ENCODE data around the gene SYCP2L. TPM values are rescaled to one million over a fixed set of nuclear protein-coding genes. Genes with fewer than 3 reads are reported as not detected.

Gene SYCP2L
- total and polyA plus RNA-seq, 2 donors (not counting 3 experiments of a cell fraction or from before 2014, with no cell fraction given): not detected

DNA sequence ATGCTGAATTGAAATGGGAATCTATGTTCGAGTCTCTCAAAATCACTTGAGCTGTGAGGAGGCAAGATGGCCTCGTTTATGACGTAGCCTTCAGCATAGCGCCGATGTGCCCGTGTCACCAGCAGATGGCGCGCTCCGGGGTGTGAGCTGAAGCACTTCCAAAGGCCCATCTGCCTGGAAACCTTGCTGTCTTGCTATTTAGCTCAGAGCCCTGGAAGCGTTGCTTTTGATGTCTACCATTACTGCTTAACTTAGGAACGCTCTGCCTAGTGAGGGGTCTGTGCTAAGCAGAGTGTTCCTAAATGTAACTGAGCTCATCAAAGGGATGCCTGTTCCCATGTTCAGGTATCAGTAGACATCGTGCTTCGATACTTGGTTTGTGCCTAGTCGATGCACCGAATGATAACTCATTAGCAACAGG lies 67.7 kb downstream of the SYCP2L start:
- Histone ChIP-seq H3K27me3 (ENCODE audit: control insufficient read depth in 2 of 2, insufficient read depth in 2 of 2, low read length in 2 of 2) (peaks cover 0 to 2% of the 10 kb centered on the region in 2 experiments), H3K79me2 (ENCODE audit: control insufficient read depth, insufficient read depth, low read length) (no peaks in the 10 kb centered on the region), H3K4me1 (ENCODE audit: control insufficient read depth, extremely low read depth, insufficient read depth, low read length) (no peaks in the 10 kb centered on the region), H2AFZ (ENCODE audit: low read depth, low read length) (peak overlapping the region; percentile 62), H3K36me3 (ENCODE audit: control insufficient read depth in 2 of 2, extremely low read depth in 1 of 2, insufficient read depth in 2 of 2, low read length in 2 of 2) (no peaks in the 10 kb centered on the region), H4K20me1 (replicated peaks; ENCODE audit: control insufficient read depth, extremely low read depth, insufficient read depth, low read length) (no peaks in the 10 kb centered on the region), H3K9me1 (replicated peaks; ENCODE audit: control insufficient read depth, extremely low read depth, insufficient read depth, low read length) (no peaks in the 10 kb centered on the region), H3K9me3 (replicated peaks; ENCODE audit: control insufficient read depth, insufficient read depth, low read length) (no peaks in the 10 kb centered on the region), H3K27ac (ENCODE audit: insufficient read depth, low read depth, low read length) (no peak overlapping the region), H3K4me3 (replicated peaks in 1 of 3; ENCODE audit: insufficient read depth in 1 of 3, low read depth in 1 of 3, low read length in 3 of 3) (no peak overlapping the region), H3K4me2 (ENCODE audit: insufficient read depth, low read length) (no peak overlapping the region), H3K9ac (replicated peaks; ENCODE audit: extremely low read depth, insufficient read depth, low read length) (no peak overlapping the region)
- DNase-seq (ENCODE audit: low read depth, low spot score) (peak; percentile 73), FAIRE-seq (peak; percentile 92)
- intact Hi-C loops (cut with micrococcal nuclease): loop anchor here (1.0 kb wide), 4 partner anchors 115 to 621 kb away; no protein-coding TSS in a partner anchor
- ChIA-PET POLR2A (interaction anchor here (0.5 kb wide), 1 partner anchor 435 kb away, joined by 5 read pairs; no protein-coding TSS in a partner anchor), CTCF (interaction anchor here (0.6 to 2.7 kb wide), 54 partner anchors 10 to 701 kb away, joined by 3 to 201 read pairs (median 4); partner anchors contain the start of genes NEDD9 and SMIM13)
- BruUV-seq (replicated peaks): no TSS peak
- TF ChIP-seq JUN (IDR thresholded peaks at IDR 0.05; ENCODE audit: borderline replicate concordance, insufficient read depth, insufficient read length, low read depth): no peak
- TF ChIP-seq, protein P1, sequence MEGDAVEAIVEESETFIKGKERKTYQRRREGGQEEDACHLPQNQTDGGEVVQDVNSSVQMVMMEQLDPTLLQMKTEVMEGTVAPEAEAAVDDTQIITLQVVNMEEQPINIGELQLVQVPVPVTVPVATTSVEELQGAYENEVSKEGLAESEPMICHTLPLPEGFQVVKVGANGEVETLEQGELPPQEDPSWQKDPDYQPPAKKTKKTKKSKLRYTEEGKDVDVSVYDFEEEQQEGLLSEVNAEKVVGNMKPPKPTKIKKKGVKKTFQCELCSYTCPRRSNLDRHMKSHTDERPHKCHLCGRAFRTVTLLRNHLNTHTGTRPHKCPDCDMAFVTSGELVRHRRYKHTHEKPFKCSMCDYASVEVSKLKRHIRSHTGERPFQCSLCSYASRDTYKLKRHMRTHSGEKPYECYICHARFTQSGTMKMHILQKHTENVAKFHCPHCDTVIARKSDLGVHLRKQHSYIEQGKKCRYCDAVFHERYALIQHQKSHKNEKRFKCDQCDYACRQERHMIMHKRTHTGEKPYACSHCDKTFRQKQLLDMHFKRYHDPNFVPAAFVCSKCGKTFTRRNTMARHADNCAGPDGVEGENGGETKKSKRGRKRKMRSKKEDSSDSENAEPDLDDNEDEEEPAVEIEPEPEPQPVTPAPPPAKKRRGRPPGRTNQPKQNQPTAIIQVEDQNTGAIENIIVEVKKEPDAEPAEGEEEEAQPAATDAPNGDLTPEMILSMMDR (IDR thresholded peaks at IDR 0.05; ENCODE audit: extremely low read depth in 1 of 2, insufficient read depth in 1 of 2, low read depth in 1 of 2, low read length in 2 of 2): peak; percentile 91 to 96
- dilution Hi-C loops (cut with MboI; ENCODE audit: extremely low pct_ligation_motif_present, low sequenced_read_pairs): no loop called here

DNA sequence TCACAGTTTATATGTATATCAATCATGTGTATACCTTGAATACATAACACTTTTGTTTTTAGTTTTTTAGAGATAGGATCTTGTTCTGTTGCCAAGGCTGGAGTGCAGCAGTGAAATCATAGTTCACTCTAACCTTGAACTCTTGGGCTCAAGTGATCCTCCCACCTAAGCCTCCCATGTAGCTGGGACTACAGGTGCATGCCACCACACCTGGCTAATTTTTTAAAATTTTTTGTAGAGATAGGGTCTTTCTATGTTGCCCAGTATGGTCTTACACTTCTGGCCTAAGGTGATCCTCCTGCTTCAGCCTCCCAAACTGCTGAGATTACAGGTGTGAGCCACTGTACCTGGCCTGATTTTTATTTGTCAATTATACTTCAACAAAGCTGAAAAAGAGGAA lies 69.9 kb downstream of the SYCP2L start:
- Histone ChIP-seq H3K4me1 (ENCODE audit: control insufficient read depth, extremely low read depth, insufficient read depth, low read length) (no peaks in the 10 kb centered on the region), H2AFZ (ENCODE audit: low read depth, low read length) (no peak overlapping the region), H3K9me3 (replicated peaks; ENCODE audit: control insufficient read depth, insufficient read depth, low read length) (no peaks in the 10 kb centered on the region), H3K27me3 (ENCODE audit: control insufficient read depth in 2 of 2, insufficient read depth in 2 of 2, low read length in 2 of 2) (no peaks in the 10 kb centered on the region), H4K20me1 (replicated peaks; ENCODE audit: control insufficient read depth, extremely low read depth, insufficient read depth, low read length) (no peaks in the 10 kb centered on the region), H3K4me3 (replicated peaks in 1 of 3; ENCODE audit: insufficient read depth in 1 of 3, low read depth in 1 of 3, low read length in 3 of 3) (no peak overlapping the region), H3K36me3 (ENCODE audit: control insufficient read depth in 2 of 2, extremely low read depth in 1 of 2, insufficient read depth in 2 of 2, low read length in 2 of 2) (no peaks in the 10 kb centered on the region), H3K79me2 (ENCODE audit: control insufficient read depth, insufficient read depth, low read length) (no peaks in the 10 kb centered on the region), H3K9me1 (replicated peaks; ENCODE audit: control insufficient read depth, extremely low read depth, insufficient read depth, low read length) (no peaks in the 10 kb centered on the region), H3K4me2 (ENCODE audit: insufficient read depth, low read length) (no peak overlapping the region), H3K9ac (replicated peaks; ENCODE audit: extremely low read depth, insufficient read depth, low read length) (no peak overlapping the region), H3K27ac (ENCODE audit: insufficient read depth, low read depth, low read length) (no peak overlapping the region)
- BruUV-seq (replicated peaks): no TSS peak
- CTCF ChIA-PET: interaction anchor here (1.2 kb wide), 1 partner anchor 112 kb away, joined by 8 read pairs; no protein-coding TSS in a partner anchor
- no peak for TF ChIP-seq POLR2A (IDR thresholded peaks at IDR 0.05; ENCODE audit: low read depth, low read length)
- TF ChIP-seq, protein P2, sequence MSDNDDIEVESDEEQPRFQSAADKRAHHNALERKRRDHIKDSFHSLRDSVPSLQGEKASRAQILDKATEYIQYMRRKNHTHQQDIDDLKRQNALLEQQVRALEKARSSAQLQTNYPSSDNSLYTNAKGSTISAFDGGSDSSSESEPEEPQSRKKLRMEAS (IDR thresholded peaks at IDR 0.05; ENCODE audit: insufficient read depth, insufficient read length): no peak
- TF ChIP-seq GATA2 (IDR thresholded peaks at IDR 0.05; ENCODE audit: insufficient read depth, insufficient read length, low read depth, low read length): no peak
- no peak for TF ChIP-seq POLR2AphosphoS5 (IDR thresholded peaks at IDR 0.05; ENCODE audit: insufficient read depth, low read depth, low read length)
- TF ChIP-seq MYC (IDR thresholded peaks at IDR 0.05; ENCODE audit: low read depth, low read length): no peak
- TF ChIP-seq EZH2 (IDR thresholded peaks at IDR 0.05; ENCODE audit: borderline replicate concordance, low read depth, low read length, severe bottlenecking): no peak
- TF ChIP-seq FOS (IDR thresholded peaks at IDR 0.05; ENCODE audit: borderline replicate concordance, insufficient read depth, low read length): no peak
- intact Hi-C loops (cut with micrococcal nuclease): no loop called here
- no peak for DNase-seq (ENCODE audit: low read depth, low spot score)
- POLR2A ChIA-PET: no interaction called here
- dilution Hi-C loops (cut with MboI; ENCODE audit: extremely low pct_ligation_motif_present, low sequenced_read_pairs): no loop called here
- FAIRE-seq: no peak
